Gastroesophageal sphincter (tissue), 4 donors: ENCODE measurements around the gene ETFB. TPM values are rescaled to one million over a fixed set of nuclear protein-coding genes. Genes with fewer than 3 reads are reported as not detected.

ENCODE experiments used
- ATAC-seq: fragments of 150-250 bp; one replicate; pipeline ENCODE4 v1.9.1; 2016; ENCODE audit warnings: mild to moderate bottlenecking, moderate library complexity
- H3K27ac ChIP-seq, 4 donors: fragments of 200-600 bp; sonication (generic) in 3 of 4; 1 replicate in 3 of 4; 2 replicates in 1 of 4; pipeline ENCODE4 v1.5.1; 2016 to 2019
- H3K27me3 ChIP-seq: fragments of 200-600 bp; sonication (generic); one replicate; pipeline ENCODE4 v1.5.1; 2019
- H3K36me3 ChIP-seq, 2 donors: fragments of 200-600 bp; sonication (generic); one replicate each; pipeline ENCODE4 v1.5.1; 2019; ENCODE audit warnings: control low read depth in 1 of 2
- H3K4me1 ChIP-seq, 3 donors: fragments of 200-600 bp; sonication (generic); 1 replicate in 2 of 3; 2 replicates in 1 of 3; pipeline ENCODE4 v1.5.1; 2016 to 2019; ENCODE audit warnings: control low read depth in 2 of 3
- H3K4me3 ChIP-seq, 2 donors: fragments of 200-600 bp; sonication (generic); one replicate each; pipeline ENCODE4 v1.5.1; 2019; ENCODE audit warnings: mild to moderate bottlenecking in 1 of 2, moderate library complexity in 1 of 2
- H3K9me3 ChIP-seq, 3 donors: fragments of 200-600 bp; sonication (generic); one replicate each; pipeline ENCODE4 v1.5.1; 2017 to 2019; ENCODE audit warnings: control low read depth in 2 of 3
- CTCF ChIP-seq, 4 experiments: fragments of 200-600 bp in 2 of 4; fragments of 450-650 bp in 2 of 4; sonication (generic) in 1 of 4; IDR thresholded peaks; one replicate each; pipeline ENCODE4 v1.5.1; 2017 to 2019; ENCODE audit warnings: antibody characterized with exemption in 4 of 4, mild to moderate bottlenecking in 2 of 4, moderate library complexity in 2 of 4
- EP300 ChIP-seq: sonication (generic); formaldehyde crosslinking; IDR thresholded peaks from one replicate; pipeline ENCODE4 v1.6.1; 2017; ENCODE audit warnings: antibody characterized with exemption, mild to moderate bottlenecking
- POLR2A ChIP-seq, 2 donors: fragments of 450-650 bp; IDR thresholded peaks; one replicate each; pipeline ENCODE4 v1.6.1; 2017; ENCODE audit warnings: antibody characterized with exemption in 2 of 2, mild to moderate bottlenecking in 2 of 2, moderate library complexity in 1 of 2
- POLR2AphosphoS5 ChIP-seq: sonication (generic); formaldehyde crosslinking; IDR thresholded peaks from one replicate; pipeline ENCODE4 v1.6.1; 2017; ENCODE audit warnings: antibody characterized with exemption
- WGBS, 2 donors: methylation state at CpG; one replicate each; pipeline ENCODE4 v1.1.5; 2018; ENCODE audit warnings: low coverage in 1 of 2; 5-methylcytosine and 5-hydroxymethylcytosine counted together
- total RNA-seq, 4 donors: library from RNA; depleted of rRNA; stranded (reverse); fragments of >200 nt; gene quantifications; one replicate each; pipeline ENCODE4 v1.1.0, GENCODE V29; 2016

Gene ETFB
- total RNA-seq, 4 donors from 2014 or later: 96.2 to 136 (median 103) TPM

- no peak within 1 kb of the TSS for H3K27ac ChIP-seq
- H3K9me3 ChIP-seq: no peaks in the 10 kb centered on the region
- peaks cover 0 to 9% (median 5%) of the 10 kb centered on the region in 3 donors for H3K4me1 ChIP-seq
- no peaks in the 10 kb centered on the region for H3K27me3 ChIP-seq
- WGBS, 2 donors: 6 to 86% methylated on average over 1 to 4 of the region's 9 CpGs
- no peak within 1 kb of the TSS for H3K4me3 ChIP-seq
- no peak for TF ChIP-seq CTCF (IDR thresholded peaks at IDR 0.05)
- H3K36me3 ChIP-seq: no peaks in the 10 kb centered on the region
- ATAC-seq: no peak
These were observed 6.7 kb upstream of the ETFB start, which contains the start of gene NKG7 for GRCh38 chr19:51372649-51373504. TSS of gene NKG7 (minus strand) at chr19:51372654. CDS start at chr19:51372535, 119 bp downstream.

- Histone ChIP-seq H3K4me1 (peaks cover 0 to 9% (median 5%) of the 10 kb centered on the region in 3 donors), H3K27me3 (no peaks in the 10 kb centered on the region), H3K27ac (no peak overlapping the region), H3K4me3 (no peak overlapping the region), H3K36me3 (no peaks in the 10 kb centered on the region), H3K9me3 (no peaks in the 10 kb centered on the region)
- WGBS, 2 donors: no CpG with 5 or more reads among the region's 18 CpGs
- no peak for ATAC-seq
- TF ChIP-seq POLR2AphosphoS5: no peak
- no peak for TF ChIP-seq EP300
- no peak for TF ChIP-seq POLR2A (IDR thresholded peaks at IDR 0.05)
- no peak for TF ChIP-seq CTCF (IDR thresholded peaks at IDR 0.05)
These were observed 5.9 kb upstream of the ETFB start for GRCh38 chr19:51372021-51372648.

- Histone ChIP-seq H3K27ac (no peak overlapping the region), H3K9me3 (no peaks in the 10 kb centered on the region), H3K4me1 (peaks cover 0 to 9% (median 5%) of the 10 kb centered on the region in 3 donors), H3K27me3 (no peaks in the 10 kb centered on the region), H3K36me3 (no peaks in the 10 kb centered on the region), H3K4me3 (no peak overlapping the region)
- WGBS, 2 donors: 60 to 100% methylated on average over 2 to 7 of the region's 8 CpGs
- TF ChIP-seq EP300 (no peak), CTCF (IDR thresholded peaks at IDR 0.05) (no peak), POLR2A (IDR thresholded peaks at IDR 0.05) (no peak)
- ATAC-seq: no peak
These were observed 5.0 kb upstream of the ETFB start for GRCh38 chr19:51371186-51371690.

- 58 to 62% methylated on average over 3 to 4 of the region's 4 CpGs for WGBS, 2 donors
- TF ChIP-seq POLR2A (IDR thresholded peaks at IDR 0.05) (no peak), EP300 (no peak), CTCF (IDR thresholded peaks at IDR 0.05) (no peak), POLR2AphosphoS5 (no peak)
- Histone ChIP-seq H3K27me3 (no peaks in the 10 kb centered on the region), H3K4me3 (no peak overlapping the region), H3K27ac (no peak overlapping the region), H3K36me3 (no peaks in the 10 kb centered on the region), H3K4me1 (peaks cover 0 to 15% (median 8%) of the 10 kb centered on the region in 3 donors), H3K9me3 (no peaks in the 10 kb centered on the region)
- ATAC-seq: no peak
These were observed 4.0 kb upstream of the ETFB start for GRCh38 chr19:51370230-51370629.
